H9 (cell line): ENCODE measurements around the gene ANGPTL7. TPM values are rescaled to one million over a fixed set of nuclear protein-coding genes. Genes with fewer than 3 reads are reported as not detected.

Source experiments
- DNase-seq: peaks from one replicate; pipeline ENCODE4 v3.0.0-alpha.2; 2017
- H2AFZ ChIP-seq: one replicate; pipeline ENCODE4 v1.6.1; 2013; ENCODE audit warnings: mild to moderate bottlenecking, low read length, control low read depth, moderate library complexity
- H2AK5ac ChIP-seq: 2 replicates; pipeline ENCODE4 v1.6.1; 2013; ENCODE audit warnings: low read length, control low read depth, mixed read lengths; ENCODE audit not compliant: insufficient read length
- H2BK120ac ChIP-seq: one replicate; pipeline ENCODE4 v1.6.1; 2013; ENCODE audit warnings: low read depth, mild to moderate bottlenecking, low read length, control low read depth, inconsistent platforms; ENCODE audit not compliant: poor library complexity, severe bottlenecking
- H2BK12ac ChIP-seq: 2 replicates; pipeline ENCODE4 v1.6.1; 2013; ENCODE audit warnings: low read length, control low read depth, mixed read lengths, low read depth; ENCODE audit not compliant: insufficient read length
- H2BK15ac ChIP-seq: 2 replicates; pipeline ENCODE4 v1.6.1; 2013; ENCODE audit warnings: low read depth, low read length, control low read depth
- H2BK20ac ChIP-seq: one replicate; pipeline ENCODE4 v1.6.1; 2013; ENCODE audit warnings: low read depth, mild to moderate bottlenecking, low read length, control low read depth, inconsistent platforms; ENCODE audit not compliant: poor library complexity, severe bottlenecking
- H2BK5ac ChIP-seq: 2 replicates; pipeline ENCODE4 v1.6.1; 2013; ENCODE audit warnings: low read length, control low read depth, mixed read lengths; ENCODE audit not compliant: insufficient read length
- H3K14ac ChIP-seq: 2 replicates; pipeline ENCODE4 v1.6.1; 2013; ENCODE audit warnings: low read length, control low read depth; ENCODE audit not compliant: insufficient read depth
- H3K18ac ChIP-seq: 2 replicates; pipeline ENCODE4 v1.6.1; 2013; ENCODE audit warnings: low read depth, mild to moderate bottlenecking, mixed read lengths, low read length, control low read depth; ENCODE audit not compliant: insufficient read length
- H3K23ac ChIP-seq: 2 replicates; pipeline ENCODE4 v1.6.1; 2013; ENCODE audit warnings: low read length, control low read depth, mixed read lengths, low read depth; ENCODE audit not compliant: insufficient read length
- H3K23me2 ChIP-seq: 2 replicates; pipeline ENCODE4 v1.6.1; 2013; ENCODE audit warnings: low read depth, mild to moderate bottlenecking, mixed read lengths, low read length, control low read depth; ENCODE audit not compliant: insufficient read length, poor library complexity, severe bottlenecking
- H3K27ac ChIP-seq: 2 replicates; pipeline ENCODE4 v1.5.1; 2013; ENCODE audit warnings: low read length, control low read depth, mixed read lengths, low read depth; ENCODE audit not compliant: insufficient read length
- H3K27me3 ChIP-seq: 2 replicates; pipeline ENCODE4 v1.6.1; 2013; ENCODE audit warnings: low read length, control low read depth, inconsistent platforms; ENCODE audit not compliant: insufficient read depth
- H3K4ac ChIP-seq: 2 replicates; pipeline ENCODE4 v1.6.1; 2013; ENCODE audit warnings: low read depth, mild to moderate bottlenecking, control low read depth, inconsistent platforms, low read length, moderate library complexity
- H3K4me1 ChIP-seq: 2 replicates; pipeline ENCODE4 v1.6.1; 2013; ENCODE audit warnings: low read length, control low read depth, inconsistent platforms; ENCODE audit not compliant: insufficient read depth
- H3K4me2 ChIP-seq: 2 replicates; pipeline ENCODE4 v1.6.1; 2013; ENCODE audit warnings: low read length, control low read depth, mixed read lengths; ENCODE audit not compliant: insufficient read length, insufficient read depth
- H3K56ac ChIP-seq: 2 replicates; pipeline ENCODE4 v1.6.1; 2013; ENCODE audit warnings: low read depth, mild to moderate bottlenecking, mixed read lengths, low read length, control low read depth; ENCODE audit not compliant: insufficient read length
- H3K79me1 ChIP-seq: 2 replicates; pipeline ENCODE4 v1.6.1; 2013; ENCODE audit warnings: low read depth, mild to moderate bottlenecking, moderate library complexity, low read length, control low read depth, inconsistent platforms; ENCODE audit not compliant: insufficient read depth, poor library complexity, severe bottlenecking
- H3K79me2 ChIP-seq: 2 replicates; pipeline ENCODE4 v1.6.1; 2013; ENCODE audit warnings: low read length, control low read depth, inconsistent platforms; ENCODE audit not compliant: insufficient read depth
- H3K9ac ChIP-seq: 2 replicates; pipeline ENCODE4 v1.6.1; 2013; ENCODE audit warnings: low read length, control low read depth, mixed read lengths; ENCODE audit not compliant: insufficient read length; ENCODE audit errors: extremely low read depth
- H3K9me3 ChIP-seq: one replicate; pipeline ENCODE4 v1.6.1; 2013; ENCODE audit warnings: low read depth, low read length, inconsistent platforms; ENCODE audit not compliant: control insufficient read depth
- H3T11ph ChIP-seq: one replicate; pipeline ENCODE4 v1.6.1; 2013; ENCODE audit warnings: mild to moderate bottlenecking, low read length, control low read depth, inconsistent platforms
- H4K20me1 ChIP-seq: one replicate; pipeline ENCODE4 v1.6.1; 2013; ENCODE audit not compliant: control insufficient read depth, insufficient read length, insufficient read depth
- H4K5ac ChIP-seq: 2 replicates; pipeline ENCODE4 v1.6.1; 2013; ENCODE audit warnings: low read depth, mild to moderate bottlenecking, mixed read lengths, low read length, control low read depth; ENCODE audit not compliant: insufficient read length
- H4K8ac ChIP-seq: replicated peaks from 2 replicates; pipeline ENCODE4 v1.6.1; 2013; ENCODE audit warnings: low read length, control low read depth, mixed read lengths, low read depth; ENCODE audit not compliant: insufficient read length
- H4K91ac ChIP-seq: 2 replicates; pipeline ENCODE4 v1.6.1; 2013; ENCODE audit warnings: low read depth, mild to moderate bottlenecking, moderate library complexity, mixed read lengths, low read length, control low read depth; ENCODE audit not compliant: insufficient read length
- H3K27ac Mint-ChIP-seq, 3 experiments: 2 replicates in 2 of 3; 3 replicates in 1 of 3; pipeline ENCODE4 v1.8.0; 2020 to 2021; ENCODE audit warnings: mixed read lengths in 3 of 3, mild to moderate bottlenecking in 1 of 3, moderate library complexity in 1 of 3
- H3K27me3 Mint-ChIP-seq: 2 replicates; pipeline ENCODE4 v1.8.0; 2021; ENCODE audit warnings: low read depth, mild to moderate bottlenecking, moderate library complexity, mixed read lengths
- H3K36me3 Mint-ChIP-seq, 3 experiments: 2 replicates in 2 of 3; 3 replicates in 1 of 3; pipeline ENCODE4 v1.8.0; 2020 to 2021; ENCODE audit warnings: low read depth in 3 of 3, mixed read lengths in 3 of 3; ENCODE audit not compliant: insufficient read depth in 1 of 3
- H3K4me1 Mint-ChIP-seq, 2 experiments: 2 replicates each; pipeline ENCODE4 v1.8.0; 2020; ENCODE audit warnings: mixed read lengths in 2 of 2
- H3K4me3 Mint-ChIP-seq, 2 experiments: 2 replicates in 1 of 2; 3 replicates in 1 of 2; pipeline ENCODE4 v1.8.0; 2020 to 2021; ENCODE audit warnings: mild to moderate bottlenecking in 2 of 2, mixed read lengths in 2 of 2, moderate library complexity in 1 of 2
- H3K9me3 Mint-ChIP-seq, 2 experiments: 2 replicates in 1 of 2; 3 replicates in 1 of 2; pipeline ENCODE4 v1.8.0; 2020; ENCODE audit warnings: mild to moderate bottlenecking in 2 of 2, mixed read lengths in 2 of 2, moderate library complexity in 1 of 2
- CTCF ChIP-seq: fragments of 200-600 bp; sonication (generic); conservative IDR thresholded peaks from 3 replicates; pipeline ENCODE4 v1.8.0; 2021; ENCODE audit warnings: antibody characterized with exemption, mild to moderate bottlenecking
- WGBS: extraction: QIAGEN DNeasy Blood & Tissue Kit; methylation state at CpG from one replicate; pipeline ENCODE4 v1.1.7; 2013; ENCODE audit warnings: missing lambda C conversion rate, low lambda C conversion rate, mixed read lengths; ENCODE audit not compliant: insufficient read length; ENCODE audit errors: extremely low coverage; 5-methylcytosine and 5-hydroxymethylcytosine counted together
- total RNA-seq: library from RNA; stranded (reverse); gene quantifications from 2 replicates; pipeline ENCODE4 v1.2.1, GENCODE V29; 2021

ANGPTL7 gene
- total RNA-seq, 1 experiment from 2014 or later, result not detected

- Histone ChIP-seq H3K18ac (no peak overlapping the region), H3K9me3 (no peaks in the 10 kb centered on the region), H2BK15ac (no peak overlapping the region), H2BK5ac (no peak overlapping the region), H3K56ac (no peak overlapping the region), H2BK120ac (no peak overlapping the region), H4K91ac (no peak overlapping the region), H3K23ac (no peak overlapping the region), H3K4ac (no peak overlapping the region), H3K79me1 (no peaks in the 10 kb centered on the region), H2BK12ac (no peak overlapping the region), H3K9ac (no peak overlapping the region), H3K4me1 (0 out of 2 replicates have a peak, but pooled peaks cover 3% of the 10 kb centered on the region), H2BK20ac (no peak overlapping the region), H4K5ac (no peak overlapping the region), H2AK5ac (no peak overlapping the region), H4K20me1 (no peaks in the 10 kb centered on the region), H3K79me2 (no peaks in the 10 kb centered on the region), H3K27me3 (no peaks in the 10 kb centered on the region; the same call in 1 of the 2 replicates), H3K27ac (no peak overlapping the region), H4K8ac (no peak overlapping the region), H2AFZ (no peak overlapping the region), H3K23me2 (no peaks in the 10 kb centered on the region), H3K4me2 (no peak overlapping the region), H3T11ph (no peak overlapping the region), H3K14ac (no peak overlapping the region)
- H3K4me1 Mint-ChIP-seq, result peaks cover 8 to 9% of the 10 kb centered on the region in 2 experiments
- no peak overlapping the region for H3K4me3 Mint-ChIP-seq
- no peak for TF ChIP-seq CTCF
- H3K36me3 Mint-ChIP-seq, result peaks cover 25 to 74% (median 50%) of the 10 kb centered on the region in 3 experiments; a peak in 6 of 7 replicates
- no CpG with 5 or more reads among the region's 4 CpGs for WGBS
- H3K27ac Mint-ChIP-seq, result no peak overlapping the region
- H3K9me3 Mint-ChIP-seq, result no peaks in the 10 kb centered on the region
- DNase-seq, result no peak
- no peaks in the 10 kb centered on the region for H3K27me3 Mint-ChIP-seq
Observed at GRCh38 chr1:11142618-11143391, 46.4 kb upstream of the ANGPTL7 start.
